Stomach (tissue), 9 donors: Measurements from ENCODE around the gene NANOS1. TPM values are rescaled to one million over a fixed set of nuclear protein-coding genes. Genes with fewer than 3 reads are reported as not detected.

ENCODE experiments used
- DNase-seq, 2 donors: peaks; one replicate each; pipeline versions ENCODE4 v3.0.0 to v3.0.0-alpha.2; 2013 to 2019
- H3K27ac ChIP-seq, 5 donors: fragments of 200-600 bp in 4 of 5; sonication (generic) in 4 of 5; one replicate each; pipeline ENCODE4 v1.5.1; 2013 to 2019; ENCODE audit warnings: mild to moderate bottlenecking in 1 of 5, moderate library complexity in 1 of 5
- H3K27me3 ChIP-seq, 3 donors: fragments of 200-600 bp; sonication (generic); one replicate each; pipeline ENCODE4 v1.5.1; 2017 to 2019; ENCODE audit warnings: mixed run types in 1 of 3
- H3K36me3 ChIP-seq, 4 donors: fragments of 200-600 bp; sonication (generic); 1 replicate in 3 of 4; 2 replicates in 1 of 4; pipeline ENCODE4 v1.5.1; 2016 to 2019
- H3K4me1 ChIP-seq, 4 donors: fragments of 200-600 bp; sonication (generic); one replicate each; pipeline ENCODE4 v1.5.1; 2016 to 2019
- H3K4me3 ChIP-seq, 4 donors: fragments of 200-600 bp; sonication (generic) in 3 of 4; one replicate each; pipeline ENCODE4 v1.5.1; 2016 to 2019; ENCODE audit warnings: mild to moderate bottlenecking in 1 of 4
- H3K9me3 ChIP-seq, 4 donors: fragments of 200-600 bp; sonication (generic); one replicate each; pipeline ENCODE4 v1.5.1; 2016 to 2019
- CTCF ChIP-seq, 7 experiments: fragments of 450-650 bp in 4 of 7; fragments of 200-600 bp in 3 of 7; sonication (generic) in 3 of 7; IDR thresholded peaks; one replicate each; pipeline ENCODE4 v1.5.1; 2016 to 2019; ENCODE audit warnings: antibody characterized with exemption in 7 of 7, control low read depth in 2 of 7, mild to moderate bottlenecking in 1 of 7
- EP300 ChIP-seq: sonication (generic); formaldehyde crosslinking; IDR thresholded peaks from one replicate; pipeline ENCODE4 v1.6.1; 2017; ENCODE audit warnings: antibody characterized with exemption
- POLR2A ChIP-seq, 4 donors: fragments of 450-650 bp; IDR thresholded peaks; one replicate each; pipeline ENCODE4 v1.6.1; 2016; ENCODE audit warnings: antibody characterized with exemption in 4 of 4, control low read depth in 2 of 4, mild to moderate bottlenecking in 1 of 4, moderate library complexity in 1 of 4
- POLR2AphosphoS5 ChIP-seq, 3 donors: sonication (generic); formaldehyde crosslinking; IDR thresholded peaks; one replicate each; pipeline ENCODE4 v1.6.1; 2016; ENCODE audit warnings: antibody characterized with exemption in 3 of 3
- WGBS, 5 donors: extraction: QIAGEN DNeasy Blood & Tissue Kit in 3 of 5; methylation state at CpG; one replicate each; pipeline versions ENCODE4 v1.1.5 to v1.1.7; 2013 to 2018; 5-methylcytosine and 5-hydroxymethylcytosine counted together
- intact Hi-C: fragments of 100-400 bp; cut with DNase I; formaldehyde crosslinking; loops from one replicate; pipeline ENCODE4 v1.15.1; 2023; ENCODE audit warnings: low total_unique reads
- polyA plus RNA-seq, 3 donors: library from polyadenylated mRNA; stranded (reverse); fragments of 200-250 nt; gene quantifications; one replicate each; pipeline ENCODE4 v1.2.3, GENCODE V29; 2013
- total RNA-seq, 5 donors: library from RNA; depleted of rRNA; stranded (reverse); fragments of >200 nt; gene quantifications; one replicate each; pipeline versions ENCODE4 v1.1.0 to v1.2.3, GENCODE V29; 2014 to 2016
- donor health status: healthy with polysubstance abuse.
- donor health status: Bipolar disorder and iron deficiency.
- donor health status: healthy.

NANOS1 gene
- total and polyA plus RNA-seq, 8 donors = under 0.01 to 16.1 (median 3.7) TPM

GRCh38 chr10:118981946-118982345 is 47.6 kb upstream of the NANOS1 start:
- H3K27me3 ChIP-seq = no peaks in the 10 kb centered on the region
- H3K9me3 ChIP-seq = peaks cover 0 to 23% (median 19%) of the 10 kb centered on the region in 4 donors
- no peak overlapping the region for H3K27ac ChIP-seq
- intact Hi-C loops = no loop called here
- WGBS, 5 donors = 84 to 90% (median 87%) methylated on average over 11 of the region's 11 CpGs
- H3K4me1 ChIP-seq = no peaks in the 10 kb centered on the region
- DNase-seq = no peak
- no peak overlapping the region for H3K4me3 ChIP-seq
- no peaks in the 10 kb centered on the region for H3K36me3 ChIP-seq
- no peak for TF ChIP-seq EP300
- TF ChIP-seq POLR2AphosphoS5 (IDR thresholded peaks at IDR 0.05) = no peak
- TF ChIP-seq POLR2A (IDR thresholded peaks at IDR 0.05) = no peak
- no peak for TF ChIP-seq CTCF (IDR thresholded peaks at IDR 0.05)

- TF ChIP-seq CTCF (IDR thresholded peaks at IDR 0.05) = no peak
- TF ChIP-seq POLR2AphosphoS5 (IDR thresholded peaks at IDR 0.05) = no peak
- no peak for TF ChIP-seq POLR2A (IDR thresholded peaks at IDR 0.05)
- TF ChIP-seq EP300 = no peak
- no peak overlapping the region for H3K27ac ChIP-seq
- H3K9me3 ChIP-seq = peaks cover 0 to 23% (median 19%) of the 10 kb centered on the region in 4 donors
- DNase-seq = no peak
- H3K27me3 ChIP-seq = no peaks in the 10 kb centered on the region
- 78 to 94% (median 93%) methylated on average over 4 of the region's 4 CpGs for WGBS, 5 donors
- no peaks in the 10 kb centered on the region for H3K4me1 ChIP-seq
- H3K36me3 ChIP-seq = no peaks in the 10 kb centered on the region
- intact Hi-C loops = no loop called here
- no peak overlapping the region for H3K4me3 ChIP-seq
Observed at GRCh38 chr10:118982366-118982765, 47.1 kb upstream of the NANOS1 start.

GRCh38 chr10:118983263-118983662 is 46.3 kb upstream of the NANOS1 start:
- no peak overlapping the region for H3K4me3 ChIP-seq
- peaks cover 0 to 23% (median 19%) of the 10 kb centered on the region in 4 donors for H3K9me3 ChIP-seq
- intact Hi-C loops = no loop called here
- no peaks in the 10 kb centered on the region for H3K27me3 ChIP-seq
- DNase-seq = peak in 1 of 2 donors; percentile 51
- WGBS, 5 donors = 67 to 82% (median 70%) methylated on average over 1 of the region's 1 CpG
- H3K4me1 ChIP-seq = no peaks in the 10 kb centered on the region
- TF ChIP-seq EP300 (no peak), POLR2A (IDR thresholded peaks at IDR 0.05) (no peak), POLR2AphosphoS5 (IDR thresholded peaks at IDR 0.05) (no peak), CTCF (IDR thresholded peaks at IDR 0.05) (no peak)
- no peak overlapping the region for H3K27ac ChIP-seq
- H3K36me3 ChIP-seq = no peaks in the 10 kb centered on the region

- TF ChIP-seq CTCF (IDR thresholded peaks at IDR 0.05) (no peak), EP300 (no peak), POLR2A (IDR thresholded peaks at IDR 0.05) (no peak), POLR2AphosphoS5 (IDR thresholded peaks at IDR 0.05) (no peak)
- Histone ChIP-seq H3K9me3 (peaks cover 0 to 29% (median 19%) of the 10 kb centered on the region in 4 donors), H3K4me3 (no peak overlapping the region), H3K36me3 (no peaks in the 10 kb centered on the region), H3K27ac (no peak overlapping the region), H3K27me3 (no peaks in the 10 kb centered on the region), H3K4me1 (no peaks in the 10 kb centered on the region)
- WGBS, 5 donors = 77 to 97% (median 92%) methylated on average over 2 of the region's 2 CpGs
- no peak for DNase-seq
- intact Hi-C loops = no loop called here
Observed at GRCh38 chr10:118985576-118985975, 43.9 kb upstream of the NANOS1 start.
